ENCODE measurements around the gene RCBTB1.
"Not testable (repeated sequence)": the region's sequence is repeated elsewhere in the genome, so short reads cannot be mapped to it uniquely, and the experiment has no call there.

The RCBTB1 gene

DNA sequence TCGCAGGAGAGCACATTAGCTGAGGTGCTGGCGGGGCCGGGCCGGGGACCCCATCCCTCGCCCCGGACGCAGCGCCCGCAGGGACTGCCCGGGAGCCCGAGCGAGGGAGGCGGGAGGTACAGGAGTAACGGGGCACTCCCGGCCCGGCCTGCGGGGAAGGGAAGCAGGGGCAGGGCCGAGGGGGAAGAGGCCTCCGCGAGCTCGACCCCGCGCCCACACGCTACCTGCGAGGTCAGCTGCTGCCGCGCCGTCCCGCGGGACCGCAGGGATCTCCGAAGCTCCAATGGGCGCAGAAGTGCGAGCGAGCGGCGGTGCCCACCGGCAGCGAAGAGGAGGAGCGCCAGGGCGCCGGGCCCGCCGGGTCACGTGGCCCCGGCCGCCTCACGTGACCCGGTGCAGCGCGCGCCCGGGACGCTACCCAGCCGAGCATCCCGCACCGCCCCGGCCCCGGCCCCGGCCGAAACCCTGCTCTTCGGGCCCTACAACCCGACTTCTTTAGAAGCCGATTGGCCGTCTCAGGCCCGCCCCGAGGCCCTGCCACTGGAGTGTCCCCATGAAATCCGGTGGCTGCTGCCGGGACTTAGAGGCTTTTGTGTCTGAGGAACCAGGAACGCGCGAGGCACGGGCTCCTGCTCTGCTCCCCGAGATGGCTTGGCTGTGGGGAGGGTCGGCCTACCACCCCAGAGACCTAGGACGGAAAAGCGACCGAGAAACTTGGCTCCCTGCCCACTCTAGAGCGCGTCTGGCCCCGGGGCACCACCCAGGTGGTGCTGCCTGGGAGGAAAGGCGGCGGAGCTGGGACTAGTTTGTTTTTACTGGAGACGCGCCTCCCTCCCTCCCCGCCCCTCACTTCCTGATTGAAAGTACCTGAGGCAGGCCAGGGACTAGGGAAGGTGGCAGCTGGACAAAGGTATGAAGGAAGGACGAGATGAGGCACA, at the start of gene RCBTB1:
TSS of gene RCBTB1 (minus strand) at position 339 of the 938 bp plus-strand sequence. CDS start 18,279 bp downstream, outside the sequence.
- peak; percentile 71 for DNase-seq

DNA sequence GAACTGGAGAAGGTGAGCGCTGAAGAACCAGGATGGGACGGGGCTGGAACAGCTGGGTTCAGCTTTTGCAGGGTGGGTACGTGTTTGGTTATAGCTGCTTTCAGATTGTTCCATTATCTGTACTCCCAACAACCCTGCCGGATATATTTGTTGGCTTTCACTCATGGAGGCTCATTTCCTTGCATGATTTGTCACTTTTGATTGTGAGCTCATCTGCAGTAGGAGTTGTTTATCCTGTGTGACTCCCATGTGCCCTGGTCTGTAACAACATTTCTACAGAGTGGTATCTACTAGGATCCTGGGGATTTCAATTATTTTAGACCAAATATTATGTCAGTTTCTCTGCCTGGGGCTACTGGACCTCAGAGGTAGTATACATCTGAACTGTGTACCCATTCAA, 48.4 kb upstream of the RCBTB1 start:
- no peak for DNase-seq

DNA sequence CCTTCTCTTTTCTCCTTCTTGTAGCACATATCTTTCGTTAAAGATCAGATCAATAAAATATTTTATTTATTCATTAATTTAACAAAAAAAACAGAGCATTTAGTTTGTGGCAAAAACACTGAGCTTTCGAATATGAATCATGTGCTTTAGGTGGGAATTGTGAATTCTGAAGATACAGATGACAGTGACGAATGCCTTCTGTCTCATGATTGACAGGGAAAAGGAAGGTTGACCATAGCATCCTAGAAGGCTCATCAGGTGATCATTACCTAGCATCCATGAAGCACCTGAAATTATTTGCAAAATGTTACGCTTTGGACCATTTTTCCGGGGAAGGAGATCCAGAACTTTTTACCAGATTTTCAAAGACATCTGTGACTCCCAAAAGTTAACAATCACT, 46.8 kb upstream of the RCBTB1 start:
- no peak for DNase-seq

DNA sequence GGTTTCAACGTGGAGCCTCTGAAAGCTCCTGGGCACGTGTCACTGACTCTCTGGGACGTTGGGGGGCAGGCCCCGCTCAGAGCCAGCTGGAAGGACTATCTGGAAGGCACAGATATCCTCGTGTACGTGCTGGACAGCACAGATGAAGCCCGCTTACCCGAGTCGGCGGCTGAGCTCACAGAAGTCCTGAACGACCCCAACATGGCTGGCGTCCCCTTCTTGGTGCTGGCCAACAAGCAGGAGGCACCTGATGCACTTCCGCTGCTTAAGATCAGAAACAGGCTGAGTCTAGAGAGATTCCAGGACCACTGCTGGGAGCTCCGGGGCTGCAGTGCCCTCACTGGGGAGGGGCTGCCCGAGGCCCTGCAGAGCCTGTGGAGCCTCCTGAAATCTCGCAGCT, 45.2 kb upstream of the RCBTB1 start:
- no peak for DNase-seq

DNA sequence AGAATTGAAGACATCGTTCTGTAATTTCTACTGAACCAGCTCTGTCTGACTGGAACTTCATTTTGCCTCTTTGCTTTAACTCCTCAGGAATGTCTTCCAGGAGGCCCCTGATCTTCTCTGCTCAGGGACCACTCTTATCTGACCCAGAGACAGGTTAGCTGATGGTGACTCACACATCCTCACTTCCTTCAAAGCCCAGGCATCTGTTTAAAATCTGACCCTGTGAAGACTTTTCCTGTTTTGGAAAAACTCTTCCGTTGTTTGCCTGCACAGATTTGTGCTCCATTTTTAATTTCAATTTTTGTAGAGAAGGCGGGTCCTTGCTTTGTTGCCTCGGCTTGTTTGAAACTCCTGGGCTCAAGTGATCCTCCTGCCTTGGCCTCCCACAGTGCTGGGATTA, 44.6 kb upstream of the RCBTB1 start:
- no peak for DNase-seq

DNA sequence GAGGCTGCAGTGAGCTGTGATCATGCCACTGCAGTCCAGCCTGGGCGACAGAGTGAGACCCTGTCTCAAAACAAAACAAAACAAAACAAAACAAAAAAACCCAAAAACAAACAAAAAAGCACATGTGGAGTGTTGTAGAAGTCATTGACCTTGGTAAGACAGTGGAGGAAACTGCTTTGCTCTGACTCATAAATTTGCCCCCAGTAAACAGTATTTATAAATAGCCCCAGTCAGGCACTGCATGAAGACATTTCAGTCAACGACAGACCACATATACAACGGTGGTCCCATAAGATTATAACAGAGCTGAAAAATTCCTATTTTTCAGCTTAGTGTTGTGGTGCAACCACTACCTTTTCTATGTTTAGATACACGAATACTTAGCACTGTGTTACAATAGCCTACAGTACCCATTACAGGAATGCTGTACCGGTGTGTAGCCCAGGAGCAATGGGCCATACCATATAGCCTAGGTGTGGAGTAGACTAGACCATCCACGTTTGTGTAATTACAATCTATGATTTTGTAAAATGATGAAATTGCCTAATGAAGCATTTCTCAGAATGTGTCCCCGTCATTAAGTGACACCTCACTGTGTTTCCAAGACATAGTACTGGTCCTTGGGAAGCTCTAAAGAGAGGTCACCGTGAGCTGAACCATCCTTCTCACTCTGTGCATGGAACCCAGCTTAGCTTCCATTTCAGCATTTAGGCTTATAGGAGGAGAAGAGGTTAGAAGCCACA, 44.0 kb upstream of the RCBTB1 start:
- DNase-seq, result no peak

DNA sequence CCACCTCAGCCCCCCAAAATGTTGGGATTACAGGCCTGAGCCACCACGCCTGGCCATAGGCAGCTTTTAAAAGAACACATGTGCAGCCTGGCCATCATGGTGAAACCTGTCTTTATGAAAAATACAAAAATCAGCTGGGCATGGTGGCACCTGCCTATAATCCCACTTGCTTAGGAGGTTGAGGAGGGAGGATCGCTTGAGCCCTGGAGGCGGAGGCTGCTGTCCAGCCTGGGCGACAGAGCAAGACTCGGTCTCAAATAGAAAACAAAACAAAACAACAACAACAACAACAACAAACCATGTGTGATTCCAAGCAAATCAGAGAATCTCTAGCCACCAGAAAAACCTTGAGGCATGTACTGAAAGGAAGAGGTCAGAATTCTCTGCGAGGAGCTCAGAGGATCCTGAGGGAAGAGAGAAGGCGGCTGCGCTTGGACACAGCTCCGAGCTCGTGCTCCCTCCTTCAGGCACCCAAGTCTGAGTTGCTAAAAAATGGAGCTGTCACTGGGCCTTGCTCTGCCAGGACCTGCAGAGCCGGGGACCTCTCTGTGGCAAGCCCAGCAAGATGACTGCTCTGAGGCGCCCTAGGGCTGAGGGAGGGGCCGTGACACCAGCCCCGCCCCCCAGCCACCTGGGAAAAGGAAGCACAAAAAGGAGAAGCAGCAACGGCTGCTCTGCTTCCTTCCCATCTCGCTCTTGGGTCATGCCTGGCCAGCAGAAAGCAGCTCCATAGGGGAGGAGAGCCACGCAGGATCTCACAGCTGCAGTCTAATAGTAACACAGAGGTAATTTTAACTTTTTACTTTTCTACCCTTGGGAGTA, 42.7 kb upstream of the RCBTB1 start, which contains the start of gene ARL11:
TSS of gene ARL11 (plus strand) at position 677 of the 822 bp plus-strand sequence. CDS start 1,941 bp downstream, outside the sequence.
- DNase-seq, result peak; percentile 55

DNA sequence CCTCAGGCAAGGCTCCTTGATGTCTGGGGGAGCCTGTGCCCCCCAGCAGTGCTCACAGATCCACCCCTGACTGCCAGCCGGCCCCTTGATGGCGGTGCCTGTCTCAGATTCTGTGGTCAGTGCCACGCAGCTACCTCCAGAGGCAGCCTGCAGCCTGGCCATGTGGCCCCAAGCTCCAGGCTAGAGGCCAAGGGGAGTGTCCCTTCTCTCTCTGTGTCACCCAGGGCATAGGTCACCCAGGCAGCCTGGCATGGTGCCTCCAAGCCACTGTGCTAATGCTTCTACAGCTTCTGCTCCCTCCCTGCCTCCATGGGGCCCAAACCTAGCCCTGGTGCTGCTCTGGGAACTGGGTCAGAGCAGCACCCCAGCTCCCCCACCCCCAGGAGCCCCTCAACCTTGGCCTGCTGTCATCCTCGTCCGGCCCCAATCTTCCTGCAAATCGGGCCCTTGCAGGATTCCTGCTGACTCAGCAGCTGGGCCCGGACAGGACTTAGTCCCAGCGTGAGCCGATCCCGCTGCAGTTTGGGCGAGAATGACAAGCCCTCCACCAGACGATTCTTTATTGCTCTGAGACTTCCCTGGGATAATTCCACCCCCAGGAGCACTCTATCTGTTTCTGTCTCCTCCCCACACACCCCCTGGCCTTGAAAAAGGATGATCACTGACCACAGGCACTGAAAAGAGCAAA, 40.2 kb upstream of the RCBTB1 start:
- no peak for DNase-seq

DNA sequence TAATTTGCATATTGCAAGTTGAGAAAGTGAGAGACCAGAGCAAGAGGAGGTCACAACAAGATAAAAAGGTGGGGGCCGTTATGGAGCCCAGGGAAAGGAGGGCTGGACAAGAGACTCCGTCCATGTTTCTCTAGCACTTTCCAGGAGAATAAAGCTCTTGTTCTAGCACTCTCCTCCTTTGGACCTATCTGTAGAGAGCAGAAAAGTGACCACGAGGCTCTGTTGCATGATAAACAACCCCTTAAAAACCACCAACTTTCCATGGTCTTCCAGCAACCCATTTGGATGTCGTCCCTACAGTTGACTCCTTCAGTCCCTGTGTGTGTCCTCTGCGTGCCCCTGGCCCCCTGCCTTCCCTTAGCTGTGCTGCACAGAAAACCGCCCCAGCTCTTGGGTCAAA, 38.9 kb upstream of the RCBTB1 start:
- DNase-seq, result no peak

DNA sequence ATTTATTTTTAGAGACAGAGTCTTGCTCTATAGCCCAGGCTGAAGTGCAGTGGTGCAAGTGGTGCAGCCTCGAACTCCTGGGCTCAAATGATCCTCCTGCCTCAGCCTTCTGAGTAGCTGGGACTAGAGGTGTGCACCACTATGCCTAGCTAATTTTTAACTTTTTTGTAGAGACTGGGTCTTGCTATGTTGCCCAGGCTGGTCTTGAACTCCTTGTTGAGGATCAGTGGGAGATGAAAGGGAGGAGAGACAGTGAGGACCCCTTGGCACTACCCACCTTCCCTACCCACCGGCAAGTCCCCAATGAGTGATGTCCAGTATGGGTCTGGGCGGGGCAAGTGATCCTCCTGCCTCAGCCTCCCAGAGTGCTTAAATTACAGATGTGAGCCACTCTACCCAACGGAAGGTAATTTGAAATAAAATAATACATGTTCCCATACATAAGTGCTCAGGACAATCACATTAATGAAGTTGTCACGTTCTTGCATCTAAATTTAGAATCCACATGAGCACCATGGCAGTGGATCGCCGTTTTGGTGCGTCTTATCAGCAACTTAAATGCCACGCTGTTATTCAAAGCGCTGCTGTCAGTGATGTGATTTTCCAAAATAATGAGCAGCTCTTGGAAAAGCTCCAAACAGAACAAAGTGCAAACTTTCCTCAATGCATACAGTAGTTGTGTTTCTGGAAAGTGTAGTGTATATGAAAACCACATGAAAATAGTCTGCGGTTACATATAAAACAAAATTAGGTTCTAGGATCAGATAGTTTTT, 37.0 kb upstream of the RCBTB1 start:
- no peak for DNase-seq

DNA sequence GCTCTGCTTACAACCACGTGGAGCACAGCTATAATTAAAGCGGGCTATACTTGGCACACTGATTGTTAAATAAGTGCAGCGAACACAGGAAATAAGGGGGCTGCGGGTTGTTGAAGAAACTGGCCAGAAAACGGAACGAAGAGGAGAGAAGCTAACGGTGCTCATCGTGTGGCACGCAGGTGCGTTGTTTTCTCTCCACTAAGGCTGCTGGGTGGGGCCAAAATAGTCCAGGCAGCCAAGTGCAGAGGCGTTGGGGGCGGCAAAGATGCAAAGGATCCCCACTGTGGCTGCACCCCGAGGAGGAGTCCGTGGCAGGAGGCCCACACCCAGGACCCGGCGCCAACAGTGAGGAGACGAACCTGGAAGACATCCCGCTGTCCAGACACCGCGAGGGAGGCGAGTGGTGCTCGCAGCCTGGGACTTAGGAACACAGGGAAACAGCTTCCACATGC, 34.8 kb upstream of the RCBTB1 start:
- peak; percentile 10 for DNase-seq

DNA sequence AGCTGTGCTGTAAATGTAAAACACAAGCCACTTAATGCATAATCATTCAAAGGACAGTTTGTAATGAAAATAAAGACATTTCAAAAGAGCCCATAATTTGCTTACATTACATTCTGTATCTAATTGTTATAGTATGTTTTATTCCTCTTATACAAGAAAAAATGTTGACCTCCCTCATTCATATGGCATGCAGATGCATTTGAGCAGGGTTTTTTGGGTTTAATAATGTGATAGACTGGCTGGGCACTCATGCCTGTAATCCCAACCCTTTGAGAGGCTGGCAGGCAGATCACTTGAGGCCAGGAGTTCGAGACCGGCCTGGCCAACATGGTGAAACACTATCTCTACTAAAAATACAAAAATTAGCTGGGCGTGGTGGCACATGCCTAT, 31.3 kb upstream of the RCBTB1 start:
- no peak for DNase-seq

DNA sequence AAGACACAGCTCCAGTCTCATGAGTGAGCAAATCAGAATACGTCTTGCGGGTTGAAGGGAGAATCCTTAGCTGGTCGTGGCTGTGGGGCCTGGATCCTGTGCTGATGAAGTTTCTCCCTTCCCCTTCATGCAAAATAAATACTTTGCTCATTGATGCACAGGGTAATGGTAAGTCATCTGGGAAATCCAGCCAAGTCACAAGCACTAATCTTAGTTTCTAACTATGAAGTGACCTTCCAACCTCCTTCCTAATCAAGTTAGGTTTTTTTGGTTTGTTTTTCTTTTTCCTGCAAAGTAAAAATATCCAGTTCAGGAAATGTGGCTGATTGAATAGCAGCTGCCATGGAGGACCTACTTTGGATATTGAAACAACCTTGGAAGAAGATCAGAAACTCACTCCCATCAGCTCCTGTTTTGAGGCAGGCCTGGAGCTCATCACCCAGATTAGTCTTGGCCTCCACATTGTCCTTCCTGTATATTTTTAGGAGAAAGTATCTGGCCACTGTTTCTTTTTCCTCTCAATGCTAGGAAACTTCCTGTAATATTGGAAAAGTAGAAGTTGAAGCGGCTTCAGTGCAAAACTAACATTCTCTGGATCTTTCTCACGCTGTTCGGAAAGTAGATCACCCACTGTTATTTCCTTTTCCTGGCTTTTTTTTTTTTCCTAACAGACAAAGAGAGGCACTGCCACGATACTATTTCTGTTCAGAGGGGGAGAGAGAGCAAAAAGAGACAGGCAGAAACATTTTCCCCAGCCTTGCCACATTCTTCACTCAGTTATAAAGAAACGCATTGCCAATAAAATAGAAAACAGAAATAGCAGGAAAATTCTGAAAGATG, 30.7 kb upstream of the RCBTB1 start:
- DNase-seq, result no peak

DNA sequence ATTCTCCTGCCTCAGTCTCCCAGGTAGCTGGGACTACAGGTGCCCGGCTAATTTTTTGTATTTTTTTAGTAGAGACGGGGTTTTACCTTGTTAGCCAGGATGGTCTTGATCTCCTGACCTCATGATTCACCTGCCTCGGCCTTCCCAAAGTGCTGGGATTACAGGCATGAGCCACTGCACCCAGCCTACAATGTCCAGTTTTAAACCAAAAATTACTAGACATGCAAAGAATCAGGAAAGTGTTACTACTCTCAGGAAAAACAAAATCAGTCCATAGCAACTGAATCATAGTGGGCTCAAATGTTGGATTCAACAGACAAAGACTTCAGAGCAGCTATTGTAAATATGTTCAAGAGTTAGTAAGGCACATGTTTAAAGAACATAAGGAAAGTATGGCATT, 26.7 kb upstream of the RCBTB1 start:
- not testable (repeated sequence) for DNase-seq

DNA sequence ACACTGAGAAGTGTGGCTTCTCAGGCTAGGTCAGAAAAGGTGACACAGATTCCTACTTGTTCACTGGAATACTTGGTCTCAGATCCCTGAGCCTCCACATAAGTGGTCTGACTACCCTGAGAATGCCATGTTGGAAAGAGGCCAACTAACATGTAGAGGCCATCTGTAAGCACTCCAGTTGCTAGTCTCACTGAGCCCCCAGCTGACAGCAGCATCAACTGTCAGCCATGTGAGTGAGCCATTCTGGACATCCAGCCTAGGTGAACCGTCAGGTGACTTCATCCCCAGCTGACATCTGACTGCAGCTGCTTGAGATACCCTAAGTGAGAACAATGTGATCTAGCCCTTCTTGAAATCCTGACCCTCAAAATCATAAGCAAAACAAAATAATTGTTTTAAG, 24.8 kb upstream of the RCBTB1 start:
- DNase-seq, result peak; percentile 32

DNA sequence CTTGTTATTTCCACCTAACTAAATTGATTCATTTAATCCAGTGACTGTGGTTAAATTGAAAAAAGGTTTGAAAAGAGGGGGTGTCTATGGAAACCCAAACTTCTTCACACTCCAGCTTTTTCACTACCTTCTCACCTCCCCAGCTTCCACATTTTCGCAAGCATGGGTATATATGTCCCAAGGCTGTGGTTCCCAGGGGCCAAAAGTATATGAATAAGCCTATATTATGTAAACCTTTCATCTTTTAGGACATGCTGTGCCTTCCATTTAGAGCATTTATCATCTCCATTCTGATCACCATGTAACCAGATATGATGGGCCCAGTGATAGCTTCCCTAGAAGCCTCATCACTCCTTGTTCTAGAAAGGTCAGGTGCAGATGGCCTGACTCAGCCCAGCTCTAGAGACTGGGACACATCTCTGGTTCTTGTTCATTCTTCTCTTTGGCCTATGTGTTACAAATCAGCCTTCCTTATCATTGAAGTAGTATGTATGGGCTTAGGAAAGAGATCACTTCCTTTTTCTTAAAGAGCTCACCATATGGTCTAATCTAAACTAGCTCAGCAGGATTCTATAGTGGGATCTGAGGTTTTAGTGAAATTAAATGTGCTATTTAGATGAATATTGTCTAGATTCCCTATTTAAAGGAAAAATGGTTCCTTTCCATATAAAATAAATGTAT, 23.4 kb upstream of the RCBTB1 start:
- DNase-seq, result no peak

DNA sequence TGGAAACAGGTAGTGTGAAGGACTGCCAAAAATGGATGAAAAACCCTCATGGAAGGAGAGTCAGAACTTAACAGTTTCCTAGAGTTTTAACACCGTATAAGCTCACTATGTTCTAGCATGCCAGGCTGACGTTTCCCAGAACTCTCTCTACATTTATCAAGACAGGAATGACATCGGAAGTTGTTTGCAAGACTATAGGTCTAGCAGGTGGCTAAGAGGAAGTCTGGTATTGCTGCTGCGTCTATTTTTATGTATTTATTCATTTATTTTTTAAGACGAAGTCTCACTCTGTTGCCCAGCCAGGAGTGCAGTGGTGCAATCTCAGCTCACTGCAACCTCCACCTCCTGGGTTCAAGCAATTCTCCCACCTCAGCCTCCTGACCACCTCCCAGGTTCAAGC, 22.4 kb upstream of the RCBTB1 start:
- no peak for DNase-seq

DNA sequence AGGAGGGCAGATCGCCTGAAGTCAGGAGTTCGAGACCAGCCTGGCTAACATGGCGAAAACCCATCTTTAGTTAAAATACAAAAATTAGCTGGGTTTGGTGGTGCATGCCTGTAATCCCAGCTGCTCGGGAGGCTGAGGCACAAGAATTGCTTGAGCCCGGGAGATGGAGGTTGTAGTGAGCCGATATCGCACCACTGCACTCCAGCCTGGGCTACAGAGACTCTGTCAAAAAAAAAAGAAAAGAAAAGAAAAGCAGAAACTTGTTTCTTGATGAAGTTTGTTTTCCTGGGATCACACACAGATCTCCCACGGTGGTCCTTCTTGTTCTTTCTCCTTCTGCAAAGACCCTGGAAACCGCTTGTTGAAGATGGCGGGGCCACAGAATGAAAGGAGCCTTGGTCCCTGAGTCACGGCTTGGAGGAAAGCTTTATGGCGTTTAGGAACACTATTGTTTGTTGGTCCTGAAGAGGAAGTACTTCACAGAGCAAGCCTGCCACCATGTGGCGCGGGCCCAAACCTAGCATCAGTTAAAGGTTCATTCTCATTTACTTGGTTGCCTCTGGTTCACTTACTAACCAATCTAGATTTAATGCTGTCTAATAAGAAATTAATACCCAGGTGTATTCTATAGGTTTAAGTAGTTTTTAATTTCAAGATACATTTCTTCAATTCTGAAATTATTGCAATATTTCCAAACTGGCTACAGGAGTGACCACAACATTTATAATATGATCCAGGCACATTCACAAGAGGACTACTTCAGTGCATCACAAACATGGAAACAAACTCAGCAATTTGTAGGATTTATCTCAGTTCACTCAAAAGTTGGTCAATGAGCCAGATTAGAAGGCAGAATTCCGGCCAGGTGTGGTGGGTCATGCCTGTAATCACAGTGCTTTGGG, 21.6 kb upstream of the RCBTB1 start:
- DNase-seq, result peak; percentile 82

DNA sequence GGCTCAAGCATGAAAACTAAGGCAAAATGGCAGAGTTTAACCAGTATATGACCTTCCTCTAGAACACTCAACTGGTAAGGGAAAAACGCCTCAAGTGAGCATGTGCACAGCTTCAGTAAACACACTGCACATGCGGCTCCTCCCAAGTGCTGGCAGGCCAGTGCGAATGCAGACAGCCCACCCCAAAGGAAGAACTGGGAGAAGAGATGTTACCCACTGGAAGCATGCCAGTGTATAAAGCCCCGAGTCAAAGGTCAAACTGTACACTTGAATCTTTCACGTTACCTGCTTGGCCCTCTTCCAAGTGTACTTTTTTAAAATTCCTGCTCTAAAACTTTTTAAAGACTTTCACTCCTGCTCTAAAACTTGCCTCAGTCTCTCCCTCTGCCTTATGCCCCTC, 19.2 kb upstream of the RCBTB1 start:
- DNase-seq, result no peak
